Measurements from ENCODE around the gene IRAK2.
"Not testable (repeated sequence)": the region's sequence is repeated elsewhere in the genome, so short reads cannot be mapped to it uniquely, and the experiment has no call there.

IRAK2 gene

DNA sequence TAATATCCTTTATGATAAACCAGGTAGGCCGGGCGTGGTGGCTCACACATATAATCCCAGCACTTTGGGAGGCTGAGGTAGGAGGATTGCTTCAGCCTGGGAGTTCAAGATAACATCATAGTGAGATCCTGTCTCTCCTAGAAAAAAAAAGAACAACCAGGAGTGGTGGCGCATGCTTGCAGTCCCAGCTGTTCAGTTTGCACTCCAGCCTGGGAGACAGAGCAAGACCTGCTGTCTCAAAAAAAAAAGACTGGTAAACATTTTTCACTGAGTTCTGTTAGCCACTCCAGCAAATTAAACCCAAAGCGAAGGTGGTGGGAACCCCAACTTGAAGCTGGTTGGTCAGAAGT, 9.6 kb upstream of the IRAK2 start:
- H3K79me2 ChIP-seq (ENCODE audit: insufficient read depth, low read length), result no peaks in the 10 kb centered on the region
- H3K9me3 ChIP-seq (ENCODE audit: insufficient read depth, low read length, severe bottlenecking), result no peaks in the 10 kb centered on the region
- peak; percentile 36; the same call in 2 of the 3 replicates for ATAC-seq (ENCODE audit: insufficient read depth, low read depth)
- peaks cover 40% of the 10 kb centered on the region for H3K36me3 ChIP-seq (ENCODE audit: insufficient read depth, low read length)
- H4K20me1 ChIP-seq (ENCODE audit: insufficient read depth, low read length), result peaks cover 4% of the 10 kb centered on the region
- H2AFZ ChIP-seq (ENCODE audit: low read depth, low read length), result no peak overlapping the region
- no peak overlapping the region for H3K27ac ChIP-seq (ENCODE audit: low read length)
- no peak overlapping the region for H3K4me3 ChIP-seq (ENCODE audit: low read depth in 1 of 2, low read length in 2 of 2)
- H3K27me3 ChIP-seq (ENCODE audit: insufficient read depth, low read length, poor library complexity), result no peaks in the 10 kb centered on the region
- H3K4me2 ChIP-seq (ENCODE audit: insufficient read depth, low read length), result no peak overlapping the region
- TF ChIP-seq EZH2 (IDR thresholded peaks at IDR 0.05; ENCODE audit: borderline replicate concordance, low read depth, low read length, severe bottlenecking), result no peak
- TF ChIP-seq, protein P1, sequence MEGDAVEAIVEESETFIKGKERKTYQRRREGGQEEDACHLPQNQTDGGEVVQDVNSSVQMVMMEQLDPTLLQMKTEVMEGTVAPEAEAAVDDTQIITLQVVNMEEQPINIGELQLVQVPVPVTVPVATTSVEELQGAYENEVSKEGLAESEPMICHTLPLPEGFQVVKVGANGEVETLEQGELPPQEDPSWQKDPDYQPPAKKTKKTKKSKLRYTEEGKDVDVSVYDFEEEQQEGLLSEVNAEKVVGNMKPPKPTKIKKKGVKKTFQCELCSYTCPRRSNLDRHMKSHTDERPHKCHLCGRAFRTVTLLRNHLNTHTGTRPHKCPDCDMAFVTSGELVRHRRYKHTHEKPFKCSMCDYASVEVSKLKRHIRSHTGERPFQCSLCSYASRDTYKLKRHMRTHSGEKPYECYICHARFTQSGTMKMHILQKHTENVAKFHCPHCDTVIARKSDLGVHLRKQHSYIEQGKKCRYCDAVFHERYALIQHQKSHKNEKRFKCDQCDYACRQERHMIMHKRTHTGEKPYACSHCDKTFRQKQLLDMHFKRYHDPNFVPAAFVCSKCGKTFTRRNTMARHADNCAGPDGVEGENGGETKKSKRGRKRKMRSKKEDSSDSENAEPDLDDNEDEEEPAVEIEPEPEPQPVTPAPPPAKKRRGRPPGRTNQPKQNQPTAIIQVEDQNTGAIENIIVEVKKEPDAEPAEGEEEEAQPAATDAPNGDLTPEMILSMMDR (IDR thresholded peaks at IDR 0.05; ENCODE audit: borderline replicate concordance, extremely low read depth, low read length, poor library complexity, severe bottlenecking), result no peak
- H3K4me1 ChIP-seq (ENCODE audit: insufficient read depth, low read length), result no peaks in the 10 kb centered on the region
- DNase-seq, result no peak
- H3K9ac ChIP-seq (ENCODE audit: low read depth, low read length), result no peak overlapping the region

DNA sequence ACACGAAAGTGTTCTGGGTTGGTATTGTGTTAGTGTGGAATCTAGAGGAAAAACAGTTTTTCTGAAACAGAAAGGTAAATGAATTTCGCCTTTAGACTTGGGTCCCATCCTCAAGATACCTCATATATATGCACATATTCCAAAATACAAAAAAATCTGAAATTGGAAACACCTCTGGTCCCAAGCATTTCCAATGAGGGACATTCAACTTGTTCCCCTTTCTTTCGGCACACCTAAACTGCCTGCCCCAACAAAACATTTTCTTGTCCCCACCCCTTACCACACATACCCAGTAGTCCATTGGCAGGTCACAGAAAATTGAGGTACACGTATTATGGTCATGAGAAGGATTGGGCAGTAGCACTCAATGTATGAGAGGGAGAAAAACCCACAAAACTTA, 9.1 kb upstream of the IRAK2 start:
- no peak for ATAC-seq (ENCODE audit: insufficient read depth, low read depth)
- TF ChIP-seq, protein P1 (IDR thresholded peaks at IDR 0.05; ENCODE audit: borderline replicate concordance, extremely low read depth, low read length, poor library complexity, severe bottlenecking), result no peak
- no peak for TF ChIP-seq EZH2 (IDR thresholded peaks at IDR 0.05; ENCODE audit: borderline replicate concordance, low read depth, low read length, severe bottlenecking)

DNA sequence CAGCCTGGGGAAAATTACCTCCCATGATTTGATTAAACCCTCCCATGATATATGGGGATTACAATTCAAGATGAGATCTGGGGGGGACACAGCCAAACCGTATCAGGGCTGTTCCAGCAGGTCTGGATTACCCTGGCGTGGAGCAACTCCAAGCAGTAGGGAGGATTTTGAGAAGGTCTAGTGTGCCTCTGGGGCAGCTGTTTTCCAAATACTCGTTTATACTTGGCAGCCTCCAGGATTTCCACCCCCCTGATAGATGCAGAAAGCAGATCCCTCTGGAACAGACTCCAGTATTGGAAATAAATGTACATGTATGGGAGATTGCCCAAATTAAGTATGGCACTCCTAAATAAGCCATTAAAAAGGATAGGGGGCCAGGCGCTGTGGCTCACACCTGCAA, 7.7 kb upstream of the IRAK2 start:
- H3K4me1 ChIP-seq (ENCODE audit: insufficient read depth, low read length), result no peaks in the 10 kb centered on the region
- DNase-seq, result no peak
- peaks cover 4% of the 10 kb centered on the region for H4K20me1 ChIP-seq (ENCODE audit: insufficient read depth, low read length)
- H3K9me3 ChIP-seq (ENCODE audit: insufficient read depth, low read length, severe bottlenecking), result no peaks in the 10 kb centered on the region
- H2AFZ ChIP-seq (ENCODE audit: low read depth, low read length), result no peak overlapping the region
- no peak overlapping the region for H3K9ac ChIP-seq (ENCODE audit: low read depth, low read length)
- no peak for ATAC-seq (ENCODE audit: insufficient read depth, low read depth)
- TF ChIP-seq EZH2 (IDR thresholded peaks at IDR 0.05; ENCODE audit: borderline replicate concordance, low read depth, low read length, severe bottlenecking), result no peak
- TF ChIP-seq, protein P1 (IDR thresholded peaks at IDR 0.05; ENCODE audit: borderline replicate concordance, extremely low read depth, low read length, poor library complexity, severe bottlenecking), result no peak
- peaks cover 21% of the 10 kb centered on the region; the same call in 1 of the 2 replicates for H3K36me3 ChIP-seq (ENCODE audit: insufficient read depth, low read length)
- no peak overlapping the region for H3K27ac ChIP-seq (ENCODE audit: low read length)
- no peaks in the 10 kb centered on the region for H3K79me2 ChIP-seq (ENCODE audit: insufficient read depth, low read length)
- H3K4me2 ChIP-seq (ENCODE audit: insufficient read depth, low read length), result no peak overlapping the region
- no peak overlapping the region for H3K4me3 ChIP-seq (ENCODE audit: low read depth in 1 of 2, low read length in 2 of 2)
- H3K27me3 ChIP-seq (ENCODE audit: insufficient read depth, low read length, poor library complexity), result no peaks in the 10 kb centered on the region

More for the DNA sequence above, 9.1 kb upstream of the IRAK2 start:
- peaks cover 35% of the 10 kb centered on the region for H3K36me3 ChIP-seq (ENCODE audit: insufficient read depth, low read length)
- H3K27me3 ChIP-seq (ENCODE audit: insufficient read depth, low read length, poor library complexity), result no peaks in the 10 kb centered on the region
- H3K4me2 ChIP-seq (ENCODE audit: insufficient read depth, low read length), result no peak overlapping the region
- DNase-seq, result no peak
- H3K27ac ChIP-seq (ENCODE audit: low read length), result no peak overlapping the region
- no peak overlapping the region for H3K4me3 ChIP-seq (ENCODE audit: low read depth in 1 of 2, low read length in 2 of 2)
- H4K20me1 ChIP-seq (ENCODE audit: insufficient read depth, low read length), result peaks cover 4% of the 10 kb centered on the region
- H3K9me3 ChIP-seq (ENCODE audit: insufficient read depth, low read length, severe bottlenecking), result no peaks in the 10 kb centered on the region
- no peaks in the 10 kb centered on the region for H3K4me1 ChIP-seq (ENCODE audit: insufficient read depth, low read length)
- no peak overlapping the region for H3K9ac ChIP-seq (ENCODE audit: low read depth, low read length)
- H2AFZ ChIP-seq (ENCODE audit: low read depth, low read length), result no peak overlapping the region
- H3K79me2 ChIP-seq (ENCODE audit: insufficient read depth, low read length), result no peaks in the 10 kb centered on the region

DNA sequence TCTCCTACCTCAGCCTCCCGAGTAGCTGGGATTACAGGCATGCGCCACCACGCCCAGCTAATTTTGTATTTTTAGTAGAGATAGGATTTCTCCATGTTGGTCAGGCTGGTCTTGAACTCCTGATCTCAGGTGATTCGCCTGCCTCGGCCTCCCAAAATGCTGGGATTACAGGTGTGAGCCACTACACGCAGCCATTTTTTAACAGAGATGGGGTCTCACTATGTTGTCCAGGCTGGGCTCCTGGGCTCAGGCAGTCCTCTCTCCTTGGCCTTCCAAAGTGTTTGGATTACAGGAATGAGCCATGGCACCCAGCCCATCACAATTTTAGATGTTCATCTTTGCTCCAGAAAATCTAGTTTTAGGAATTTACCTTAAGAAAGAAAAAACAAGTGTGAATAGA, 6.2 kb upstream of the IRAK2 start:
- H3K9ac ChIP-seq (ENCODE audit: low read depth, low read length); H3K27me3 ChIP-seq (ENCODE audit: insufficient read depth, low read length, poor library complexity); H3K79me2 ChIP-seq (ENCODE audit: insufficient read depth, low read length); H3K4me3 ChIP-seq (ENCODE audit: low read depth in 1 of 2, low read length in 2 of 2); ATAC-seq (ENCODE audit: insufficient read depth, low read depth); H3K27ac ChIP-seq (ENCODE audit: low read length); H2AFZ ChIP-seq (ENCODE audit: low read depth, low read length); H3K4me2 ChIP-seq (ENCODE audit: insufficient read depth, low read length); DNase-seq; H3K4me1 ChIP-seq (ENCODE audit: insufficient read depth, low read length); H4K20me1 ChIP-seq (ENCODE audit: insufficient read depth, low read length); H3K9me3 ChIP-seq (ENCODE audit: insufficient read depth, low read length, severe bottlenecking): not testable (repeated sequence)
- H3K36me3 ChIP-seq (ENCODE audit: insufficient read depth, low read length), result peaks cover 11% of the 10 kb centered on the region; the same call in 1 of the 2 replicates

All from DND-41 (cell line).